OCI-LY3 (cell line): Measurements from ENCODE around the gene SMIM29.

Source experiments
- H2AFZ ChIP-seq: fragments of 200-600, 300-600 bp; shearing (Covaris generic); 2 replicates; pipeline ENCODE4 v1.6.0; 2014; ENCODE audit warnings: antibody characterized with exemption, low read depth, low read length
- H3K27ac ChIP-seq: fragments of 200-600, 300-600 bp; sonication (generic); 2 replicates; pipeline ENCODE4 v1.5.1; 2014; ENCODE audit warnings: mild to moderate bottlenecking, low read length, moderate library complexity, mixed read lengths
- H3K27me3 ChIP-seq: fragments of 200-600, 300-600 bp; sonication (generic); 2 replicates; pipeline ENCODE4 v1.6.1; 2014; ENCODE audit warnings: low read depth, low read length, mixed read lengths
- H3K36me3 ChIP-seq: fragments of 200-600, 300-600 bp; sonication (generic); replicated peaks from 2 replicates; pipeline ENCODE3; 2014; ENCODE audit warnings: low read depth, low read length, mixed read lengths
- H3K4me1 ChIP-seq: fragments of 300-600, 200-600 bp; sonication (generic); 2 replicates; pipeline ENCODE4 v1.6.1; 2014; ENCODE audit warnings: low read length, mixed read lengths
- H3K4me2 ChIP-seq: fragments of 200-600, 300-600 bp; sonication (generic); 2 replicates; pipeline ENCODE4 v1.6.1; 2014; ENCODE audit warnings: low read length, mixed read lengths
- H3K4me3 ChIP-seq: fragments of 300-600, 200-600 bp; sonication (generic); 2 replicates; pipeline ENCODE4 v1.5.1; 2014; ENCODE audit warnings: antibody characterized with exemption, mild to moderate bottlenecking, low read length, moderate library complexity
- H3K79me2 ChIP-seq: fragments of 300-600, 200-600 bp; shearing (Covaris generic); 2 replicates; pipeline ENCODE4 v1.6.1; 2014; ENCODE audit warnings: mild to moderate bottlenecking, low read length, mixed read lengths
- H3K9ac ChIP-seq: fragments of 300-600, 200-600 bp; shearing (Covaris generic); 2 replicates; pipeline ENCODE4 v1.6.0; 2014; ENCODE audit warnings: mild to moderate bottlenecking, low read length, moderate library complexity
- H3K9me3 ChIP-seq: fragments of 200-600, 300-600 bp; shearing (Covaris generic); 2 replicates; pipeline ENCODE4 v1.6.1; 2014; ENCODE audit warnings: low read length, mixed read lengths; ENCODE audit not compliant: insufficient read depth
- H4K20me1 ChIP-seq: fragments of 200-600, 300-600 bp; sonication (generic); 2 replicates; pipeline ENCODE4 v1.6.1; 2016; ENCODE audit warnings: low read length, mixed read lengths; ENCODE audit not compliant: insufficient read depth
- CTCF ChIP-seq: fragments of 200-600, 300-600 bp; sonication (generic); IDR thresholded peaks from 2 replicates; pipeline ENCODE4 v1.5.1; 2014; ENCODE audit warnings: antibody characterized with exemption, low read length, low read depth
- EZH2phosphoT487 ChIP-seq: fragments of 200-600 bp; shearing (Covaris generic); IDR thresholded peaks from 2 replicates; pipeline ENCODE4 v1.6.1; 2018; ENCODE audit warnings: antibody characterized with exemption, mixed run types, low read depth

The SMIM29 gene

GRCh38 chr6:34230653-34231371 lies 18.0 kb downstream of the SMIM29 start:
- H3K4me2 ChIP-seq: no peak overlapping the region

GRCh38 chr6:34229877-34230276 lies 18.9 kb downstream of the SMIM29 start:
- TF ChIP-seq EZH2phosphoT487 (no peak), CTCF (no peak)
- H3K4me1 ChIP-seq: peaks cover 33% of the 10 kb centered on the region
- no peaks in the 10 kb centered on the region for H3K36me3 ChIP-seq
- H3K9ac ChIP-seq: no peak overlapping the region
- H3K4me2 ChIP-seq: no peak overlapping the region
- no peak overlapping the region for H2AFZ ChIP-seq
- no peaks in the 10 kb centered on the region for H4K20me1 ChIP-seq
- H3K27me3 ChIP-seq: no peaks in the 10 kb centered on the region
- no peaks in the 10 kb centered on the region for H3K79me2 ChIP-seq
- H3K27ac ChIP-seq: no peak overlapping the region
- no peak overlapping the region for H3K4me3 ChIP-seq
- no peaks in the 10 kb centered on the region for H3K9me3 ChIP-seq

More at GRCh38 chr6:34230653-34231371, 18.0 kb downstream of the SMIM29 start:
- Histone ChIP-seq H3K4me1 (peaks cover 32% of the 10 kb centered on the region), H3K79me2 (peaks cover under 1% of the 10 kb centered on the region), H3K36me3 (no peaks in the 10 kb centered on the region), H3K27me3 (no peaks in the 10 kb centered on the region), H2AFZ (no peak overlapping the region), H3K4me3 (no peak overlapping the region), H3K27ac (no peak overlapping the region), H4K20me1 (no peaks in the 10 kb centered on the region), H3K9me3 (no peaks in the 10 kb centered on the region), H3K9ac (no peak overlapping the region)
- TF ChIP-seq CTCF (no peak), EZH2phosphoT487 (no peak)

- Histone ChIP-seq H3K4me1 (peaks cover 47% of the 10 kb centered on the region), H3K4me2 (peak overlapping the region; percentile 70), H3K27me3 (no peaks in the 10 kb centered on the region), H3K27ac (peak overlapping the region; percentile 80), H3K9me3 (no peaks in the 10 kb centered on the region), H3K79me2 (no peaks in the 10 kb centered on the region), H3K36me3 (no peaks in the 10 kb centered on the region), H4K20me1 (no peaks in the 10 kb centered on the region), H3K9ac (peak overlapping the region; percentile 69; the same call in 1 of the 2 replicates), H3K4me3 (peak overlapping the region; percentile 50), H2AFZ (no peak overlapping the region; the same call in 1 of the 2 replicates)
- TF ChIP-seq EZH2phosphoT487: no peak
- TF ChIP-seq CTCF: no peak
These were observed 20.9 kb downstream of the SMIM29 start for GRCh38 chr6:34227761-34228421.

- H3K36me3 ChIP-seq: no peaks in the 10 kb centered on the region
- peak overlapping the region; percentile 70 for H3K4me2 ChIP-seq
- no peaks in the 10 kb centered on the region for H3K9me3 ChIP-seq
- peak overlapping the region; percentile 69; the same call in 1 of the 2 replicates for H3K9ac ChIP-seq
- no peaks in the 10 kb centered on the region for H4K20me1 ChIP-seq
- no peaks in the 10 kb centered on the region for H3K79me2 ChIP-seq
- TF ChIP-seq CTCF (no peak), EZH2phosphoT487 (no peak)
- H3K27me3 ChIP-seq: no peaks in the 10 kb centered on the region
- no peak overlapping the region for H2AFZ ChIP-seq
- peak overlapping the region; percentile 80 for H3K27ac ChIP-seq
- peaks cover 47% of the 10 kb centered on the region for H3K4me1 ChIP-seq
- H3K4me3 ChIP-seq: peak overlapping the region; percentile 50
These were observed 21.8 kb downstream of the SMIM29 start for GRCh38 chr6:34226731-34227586.
